GM19023 (cell line): Measurements from ENCODE around the gene CAP1.
"Not testable (repeated sequence)": the region's sequence is repeated elsewhere in the genome, so short reads cannot be mapped to it uniquely, and the experiment has no call there.

Experiments used
- ATAC-seq: cut with Tn5 transposase; IDR thresholded peaks from one replicate; pipeline ENCODE4 v1.9.1; 2021; ENCODE audit warnings: mild to moderate bottlenecking, moderate library complexity; ENCODE audit not compliant: unreplicated experiment

Gene CAP1, protein sequence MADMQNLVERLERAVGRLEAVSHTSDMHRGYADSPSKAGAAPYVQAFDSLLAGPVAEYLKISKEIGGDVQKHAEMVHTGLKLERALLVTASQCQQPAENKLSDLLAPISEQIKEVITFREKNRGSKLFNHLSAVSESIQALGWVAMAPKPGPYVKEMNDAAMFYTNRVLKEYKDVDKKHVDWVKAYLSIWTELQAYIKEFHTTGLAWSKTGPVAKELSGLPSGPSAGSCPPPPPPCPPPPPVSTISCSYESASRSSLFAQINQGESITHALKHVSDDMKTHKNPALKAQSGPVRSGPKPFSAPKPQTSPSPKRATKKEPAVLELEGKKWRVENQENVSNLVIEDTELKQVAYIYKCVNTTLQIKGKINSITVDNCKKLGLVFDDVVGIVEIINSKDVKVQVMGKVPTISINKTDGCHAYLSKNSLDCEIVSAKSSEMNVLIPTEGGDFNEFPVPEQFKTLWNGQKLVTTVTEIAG

DNA sequence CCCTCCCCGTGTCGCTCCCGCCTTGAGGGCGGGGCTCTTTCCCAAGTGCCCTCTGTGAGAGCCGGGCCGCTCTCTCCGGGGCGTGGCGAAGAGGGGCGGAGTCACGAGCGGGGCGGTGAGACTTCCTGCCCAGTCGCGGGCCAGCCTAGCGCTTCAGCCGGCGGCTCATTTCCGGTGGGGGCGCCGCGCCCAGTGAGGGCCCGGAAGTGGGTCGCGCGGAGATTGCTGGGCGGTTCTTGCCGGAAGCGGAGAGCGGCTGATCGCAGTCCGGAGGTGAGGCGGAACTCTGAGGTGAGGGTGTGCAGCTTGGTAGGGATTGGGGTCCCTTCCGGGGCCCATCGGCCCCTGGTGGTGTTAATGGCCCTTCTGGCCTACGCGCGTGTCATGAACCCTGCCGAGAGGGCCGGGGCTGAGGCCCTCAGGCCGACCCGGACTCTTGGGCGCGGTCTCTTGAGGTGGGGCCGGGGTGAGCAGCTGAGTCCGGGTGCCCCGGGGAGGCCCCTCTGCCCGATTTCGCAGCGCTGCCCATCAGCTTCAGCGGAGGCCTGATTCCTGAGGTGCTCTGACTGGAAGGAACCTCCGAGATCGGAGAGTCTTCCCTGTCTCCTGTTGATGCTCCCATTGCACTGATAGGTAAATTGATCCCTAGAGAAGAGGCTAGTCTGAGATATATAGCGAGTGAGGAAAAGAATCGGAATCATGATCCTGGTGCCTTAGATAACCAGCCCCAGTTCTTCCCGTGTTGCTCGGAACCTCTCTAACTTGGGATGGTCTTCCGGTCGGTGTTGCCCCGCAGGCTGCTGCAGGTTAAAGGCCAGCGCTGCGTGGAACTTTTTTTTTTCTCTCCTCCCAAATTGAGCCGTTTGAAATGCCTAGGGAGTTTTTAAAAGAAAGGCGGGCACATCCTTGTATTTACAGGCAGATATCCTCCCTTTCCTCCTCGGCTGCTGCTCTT lies at the start of gene CAP1:
Gene CAP1 (plus strand): TSS at position 219 of the 955 bp plus-strand sequence. CDS start 18,618 bp downstream, outside the sequence.
- ATAC-seq, result peak; percentile 81

GRCh38 chr1:39992234-39992633 lies 48.3 kb upstream of the CAP1 start:
- ATAC-seq, result no peak

DNA sequence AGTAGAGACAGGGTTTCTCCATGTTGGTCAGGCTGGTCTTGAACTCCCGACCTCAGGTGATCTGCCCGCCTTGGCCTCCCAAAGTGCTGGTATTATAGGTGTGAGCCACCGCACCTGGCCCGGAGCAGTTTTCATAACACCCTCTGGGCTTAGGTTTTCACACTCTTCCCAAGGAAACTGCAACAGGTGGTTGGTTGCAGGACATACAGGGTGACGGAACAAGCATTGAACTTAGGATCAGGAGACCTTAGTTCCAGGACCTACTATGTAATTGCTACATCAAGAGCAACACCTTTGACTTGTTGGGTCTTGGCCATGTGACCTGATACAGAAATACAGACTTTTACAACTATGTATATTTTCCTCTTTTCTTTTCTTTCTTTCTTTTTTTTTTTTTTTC lies 47.6 kb upstream of the CAP1 start:
- ATAC-seq, result no peak

DNA sequence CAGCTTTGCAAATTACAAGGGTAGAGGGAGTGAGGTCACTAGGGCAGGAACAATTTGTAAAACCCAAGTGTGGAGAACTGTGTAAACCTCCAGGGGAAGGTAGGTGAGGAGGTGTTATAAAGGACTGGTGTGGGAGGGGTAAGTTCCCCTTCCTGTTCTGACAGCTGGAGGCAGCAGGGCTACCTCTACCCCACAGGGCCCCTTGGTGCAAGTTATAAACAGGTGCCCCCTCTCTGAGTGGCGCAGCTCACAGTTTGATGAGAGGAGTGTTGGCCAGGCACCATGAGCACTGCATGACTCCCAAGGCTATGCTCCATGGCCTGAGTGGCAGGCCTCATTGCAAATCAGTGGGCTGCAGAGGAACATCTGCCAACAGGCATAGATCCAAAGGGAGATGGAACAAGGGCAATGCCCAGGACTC lies 44.5 kb upstream of the CAP1 start:
- ATAC-seq, result no peak

DNA sequence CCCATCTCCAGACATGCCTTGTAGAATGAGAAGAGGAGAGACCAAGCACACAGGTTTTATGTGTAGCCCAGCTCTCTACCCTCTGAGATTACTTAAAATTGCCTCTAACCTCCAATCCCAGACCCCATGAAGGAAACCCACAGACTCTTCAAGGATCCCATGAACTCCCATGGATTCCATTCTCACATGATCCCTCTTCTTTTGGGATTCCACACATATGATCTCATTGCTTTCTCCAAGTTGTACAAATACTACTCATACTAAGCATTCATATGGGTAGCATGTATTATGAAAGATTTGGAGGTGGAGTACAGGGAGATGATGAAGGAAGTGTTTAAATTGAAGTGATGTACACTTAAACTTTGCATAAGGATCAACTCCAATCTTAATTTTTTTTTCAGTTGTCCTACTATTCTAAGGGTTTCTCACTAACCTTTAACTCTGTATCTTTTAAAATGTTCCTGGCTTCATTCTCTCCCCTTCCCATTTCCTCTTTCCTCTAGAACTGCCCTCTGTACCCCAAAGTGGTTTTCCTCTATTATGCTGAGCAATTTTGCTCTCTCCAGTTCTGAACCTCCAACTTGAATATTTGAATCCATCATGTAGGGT lies 44.0 kb upstream of the CAP1 start:
- ATAC-seq, result no peak

DNA sequence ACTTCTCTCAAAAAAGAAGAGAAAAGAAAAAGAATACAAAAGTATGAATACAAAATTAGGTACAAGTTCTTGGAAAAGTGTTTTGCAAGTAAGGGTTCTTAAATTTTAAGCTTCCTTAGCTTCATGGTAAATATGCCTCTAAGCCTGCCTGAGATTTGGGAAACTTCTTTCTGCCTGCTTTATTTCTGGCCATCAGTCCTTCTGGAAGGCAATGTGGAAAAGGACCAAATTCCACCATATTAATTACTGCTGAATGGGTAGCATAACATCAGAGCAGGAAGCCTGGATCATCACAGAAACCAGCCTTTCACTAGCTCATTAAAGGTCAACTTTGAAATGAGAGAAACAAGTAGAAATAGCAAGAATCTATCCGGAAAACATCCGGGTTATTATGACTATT lies 39.1 kb upstream of the CAP1 start:
- ATAC-seq, result no peak

DNA sequence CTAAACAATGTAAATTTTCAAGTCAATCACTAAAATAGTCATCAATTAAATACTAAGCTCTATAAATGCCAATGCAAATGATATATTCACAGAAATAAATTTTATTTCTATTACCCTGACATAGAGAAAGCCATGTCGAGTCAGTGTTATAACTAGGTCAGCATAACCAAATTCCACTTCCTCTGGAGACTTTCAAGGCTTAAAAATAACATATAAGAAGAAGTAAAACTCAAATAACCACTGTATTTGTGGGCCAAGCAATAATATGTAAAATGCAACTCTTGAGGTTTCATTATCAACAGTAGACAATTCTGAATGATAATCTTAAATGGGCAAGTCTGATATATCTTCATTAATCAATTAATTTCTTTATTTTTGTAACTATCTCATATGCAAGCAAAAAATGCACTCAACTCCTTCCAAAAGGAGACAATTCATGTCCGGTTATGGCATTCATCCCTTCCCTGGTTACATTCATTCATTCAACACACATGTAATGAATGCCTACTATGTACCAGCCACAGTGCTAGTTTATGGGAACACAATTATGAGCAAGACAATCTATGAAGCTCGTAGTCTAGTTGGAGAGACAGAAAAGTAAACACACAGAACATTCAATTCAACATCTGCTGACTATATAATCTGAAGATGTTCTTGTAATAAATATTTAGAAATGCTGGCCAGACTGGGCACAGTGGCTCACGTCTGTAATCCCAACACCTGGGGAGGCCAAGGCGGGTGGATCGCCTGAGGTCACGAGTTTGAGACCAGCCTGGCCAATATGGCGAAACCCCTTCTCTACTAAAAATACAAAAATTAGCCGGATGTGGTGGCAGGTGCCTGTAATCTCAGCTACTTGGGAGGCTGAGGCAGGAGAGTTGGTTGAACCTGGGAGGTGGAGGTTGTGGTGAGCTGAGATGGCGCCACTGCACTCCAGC lies 37.1 kb upstream of the CAP1 start:
- no peak for ATAC-seq

DNA sequence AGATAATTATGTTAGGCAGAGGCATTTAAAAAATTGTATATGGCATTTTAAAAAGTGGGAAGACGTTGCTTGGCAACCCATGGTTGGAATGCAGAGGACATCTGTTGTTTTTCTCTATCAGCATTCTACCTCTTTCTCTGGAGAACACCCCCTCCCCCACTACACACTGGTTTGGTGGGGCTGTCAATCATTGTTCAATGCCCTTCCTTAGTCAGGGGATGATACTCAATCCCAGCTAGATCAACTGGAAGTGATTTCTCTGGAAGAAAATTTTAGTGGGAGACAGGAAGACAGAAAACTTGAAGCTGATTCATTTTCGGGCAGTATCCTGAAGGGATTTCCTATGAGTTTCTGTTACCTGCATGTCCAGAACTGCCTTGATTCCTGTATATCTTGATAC lies 35.7 kb upstream of the CAP1 start:
- no peak for ATAC-seq

- not testable (repeated sequence) for ATAC-seq
Measured at GRCh38 chr1:40007481-40008034, 33.0 kb upstream of the CAP1 start.

- ATAC-seq, result no peak
Measured at GRCh38 chr1:40011198-40011597, 29.3 kb upstream of the CAP1 start.

GRCh38 chr1:40014253-40014706 lies 26.2 kb upstream of the CAP1 start:
- ATAC-seq, result no peak

- ATAC-seq, result no peak
Measured at GRCh38 chr1:40014812-40015594, 25.5 kb upstream of the CAP1 start.

- no peak for ATAC-seq
Measured at GRCh38 chr1:40017951-40018575, 22.5 kb upstream of the CAP1 start.

- ATAC-seq, result no peak
Measured at GRCh38 chr1:40020447-40021085, 20.0 kb upstream of the CAP1 start.

GRCh38 chr1:40023379-40023944 lies 17.1 kb upstream of the CAP1 start:
- ATAC-seq, result no peak

DNA sequence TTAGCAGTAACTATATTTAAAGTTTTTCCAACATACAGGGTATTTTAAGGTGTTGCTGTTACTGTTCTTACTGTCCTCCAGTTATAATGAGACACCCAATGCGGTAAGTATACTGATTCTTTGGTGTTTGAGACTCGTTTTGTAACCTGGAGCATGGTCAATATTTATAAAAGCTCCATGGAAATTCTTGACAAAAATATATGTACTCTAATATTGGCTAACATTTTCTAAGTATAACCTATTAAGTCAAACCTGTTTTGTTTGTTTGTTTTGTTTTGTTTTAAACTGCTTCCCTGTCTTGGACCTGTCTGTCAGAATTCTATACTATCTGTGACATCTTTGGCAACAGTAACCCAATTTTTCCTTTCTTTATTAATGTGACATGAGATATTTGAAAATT lies 15.9 kb upstream of the CAP1 start:
- ATAC-seq, result no peak

- no peak for ATAC-seq
Measured at GRCh38 chr1:40027647-40028046, 12.9 kb upstream of the CAP1 start.

DNA sequence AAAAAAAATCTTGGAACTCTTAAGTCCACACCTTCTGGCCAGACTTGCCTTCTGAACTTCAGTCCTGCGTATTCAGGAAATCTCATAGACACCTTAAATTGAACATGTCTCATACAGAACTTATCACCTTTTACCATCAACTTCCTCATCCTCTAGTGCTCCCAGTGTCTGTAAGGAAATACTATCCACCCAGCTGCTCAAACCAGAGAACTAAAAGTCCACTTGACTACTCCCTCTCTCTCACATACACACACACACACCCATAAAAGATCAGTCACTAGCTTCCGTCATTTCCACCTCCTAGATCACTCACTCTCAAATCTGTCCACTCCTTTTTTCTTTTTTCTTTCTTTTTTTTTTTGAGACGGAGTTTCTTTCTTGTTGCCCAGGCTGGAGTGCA lies 10.9 kb upstream of the CAP1 start:
- ATAC-seq, result no peak
